GM23338 (cell line): ENCODE results near the gene SLC50A1.
"Not testable (repeated sequence)": the region's sequence is repeated elsewhere in the genome, so short reads cannot be mapped to it uniquely, and the experiment has no call there.

Experiments
- CREB1 ChIP-seq: fragments of 250-450 bp; sonication (Bioruptor Pico); IDR thresholded peaks from 2 replicates; pipeline ENCODE4 v1.5.0; 2020; ENCODE audit warnings: low read depth, mild to moderate bottlenecking, moderate library complexity
- EZH2 ChIP-seq: fragments of 200-600 bp; sonication (generic); IDR thresholded peaks from one replicate; pipeline ENCODE4 v1.8.0; 2017; ENCODE audit warnings: antibody characterized with exemption, mild to moderate bottlenecking, low read depth; ENCODE audit not compliant: unreplicated experiment
- EZH2phosphoT487 ChIP-seq: fragments of 200-600 bp; sonication (generic); IDR thresholded peaks from one replicate; pipeline ENCODE4 v1.8.1; 2018; ENCODE audit warnings: antibody characterized with exemption; ENCODE audit not compliant: unreplicated experiment
- JUNB ChIP-seq: IDR thresholded peaks from one replicate; pipeline ENCODE4 v1.6.1; 2016; ENCODE audit warnings: antibody characterized with exemption; ENCODE audit not compliant: unreplicated experiment
- POLR2AphosphoS5 ChIP-seq: IDR thresholded peaks from 2 replicates; pipeline ENCODE4 v1.6.1; 2016; ENCODE audit warnings: antibody characterized with exemption, low read depth
- REST ChIP-seq: IDR thresholded peaks from one replicate; pipeline ENCODE4 v1.6.1; 2018; ENCODE audit warnings: antibody characterized with exemption; ENCODE audit not compliant: unreplicated experiment
- ZNF114 ChIP-seq: fragments of 250-450 bp; sonication (Bioruptor Pico); IDR thresholded peaks from 2 replicates; pipeline ENCODE4 v1.5.0; 2020; ENCODE audit warnings: mild to moderate bottlenecking, moderate library complexity
- ZNF331 ChIP-seq: fragments of 250-450 bp; sonication (Bioruptor Pico); IDR thresholded peaks from 2 replicates; pipeline ENCODE4 v1.5.0; 2020; ENCODE audit warnings: low read depth, mild to moderate bottlenecking, moderate library complexity
- TF ChIP-seq, protein P1 (sequence below), 2 experiments: fragments of 200-600 bp in 1 of 2; sonication (generic) in 1 of 2; conservative IDR thresholded peaks; 2 replicates each; pipeline versions ENCODE4 v1.5.1 to v1.6.1; 2016 to 2017; ENCODE audit warnings: antibody characterized with exemption in 2 of 2, low read depth in 2 of 2, mild to moderate bottlenecking in 2 of 2, moderate library complexity in 1 of 2

- not testable (repeated sequence) for TF ChIP-seq EZH2; CREB1 (CRISPR knock-in tag); ZNF114 (CRISPR knock-in tag); POLR2AphosphoS5; JUNB; EZH2phosphoT487; REST; ZNF331 (CRISPR knock-in tag)
- TF ChIP-seq, protein P1, sequence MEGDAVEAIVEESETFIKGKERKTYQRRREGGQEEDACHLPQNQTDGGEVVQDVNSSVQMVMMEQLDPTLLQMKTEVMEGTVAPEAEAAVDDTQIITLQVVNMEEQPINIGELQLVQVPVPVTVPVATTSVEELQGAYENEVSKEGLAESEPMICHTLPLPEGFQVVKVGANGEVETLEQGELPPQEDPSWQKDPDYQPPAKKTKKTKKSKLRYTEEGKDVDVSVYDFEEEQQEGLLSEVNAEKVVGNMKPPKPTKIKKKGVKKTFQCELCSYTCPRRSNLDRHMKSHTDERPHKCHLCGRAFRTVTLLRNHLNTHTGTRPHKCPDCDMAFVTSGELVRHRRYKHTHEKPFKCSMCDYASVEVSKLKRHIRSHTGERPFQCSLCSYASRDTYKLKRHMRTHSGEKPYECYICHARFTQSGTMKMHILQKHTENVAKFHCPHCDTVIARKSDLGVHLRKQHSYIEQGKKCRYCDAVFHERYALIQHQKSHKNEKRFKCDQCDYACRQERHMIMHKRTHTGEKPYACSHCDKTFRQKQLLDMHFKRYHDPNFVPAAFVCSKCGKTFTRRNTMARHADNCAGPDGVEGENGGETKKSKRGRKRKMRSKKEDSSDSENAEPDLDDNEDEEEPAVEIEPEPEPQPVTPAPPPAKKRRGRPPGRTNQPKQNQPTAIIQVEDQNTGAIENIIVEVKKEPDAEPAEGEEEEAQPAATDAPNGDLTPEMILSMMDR (conservative IDR thresholded peaks at IDR 0.05; ENCODE audit: low read depth in 2 of 2): not testable (repeated sequence)
These were observed 27.0 kb downstream of the SLC50A1 start for GRCh38 chr1:155162631-155163030.
